Stimulated activated CD4-positive, alpha-beta T cell treated with anti-CD3 and anti-CD28 coated beads, Interleukin-15, amount 100 ng/mL, for 48 hours (primary cell): ENCODE measurements around the gene HIVEP1.
A peak's percentile ranks its signal among the peaks of the same experiment; 100 is the strongest.

Experiments used
- DNase-seq, 2 donors: peaks; one replicate each; pipeline ENCODE4 v3.0.0-alpha.2; 2020; ENCODE audit warnings: low read depth in 2 of 2

The HIVEP1 gene

DNA sequence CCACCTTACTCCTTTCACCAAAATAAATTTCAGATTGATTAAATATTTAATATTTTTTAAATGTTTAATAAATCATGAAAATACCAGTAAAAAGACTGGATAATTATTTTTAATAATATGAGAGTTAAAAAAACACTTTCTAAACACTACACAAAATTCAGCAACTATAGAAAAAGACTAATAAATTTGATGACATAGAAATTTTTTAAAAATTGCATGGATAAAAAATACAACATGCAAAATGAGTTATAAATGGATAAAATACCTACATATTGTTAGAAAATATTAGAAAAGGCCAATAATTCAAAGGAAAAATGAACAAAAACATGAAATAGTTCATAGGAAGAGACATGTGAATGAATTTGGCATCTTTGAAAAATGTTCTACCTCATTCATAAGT, 177.0 kb downstream of the HIVEP1 start:
- DNase-seq, result no peak

DNA sequence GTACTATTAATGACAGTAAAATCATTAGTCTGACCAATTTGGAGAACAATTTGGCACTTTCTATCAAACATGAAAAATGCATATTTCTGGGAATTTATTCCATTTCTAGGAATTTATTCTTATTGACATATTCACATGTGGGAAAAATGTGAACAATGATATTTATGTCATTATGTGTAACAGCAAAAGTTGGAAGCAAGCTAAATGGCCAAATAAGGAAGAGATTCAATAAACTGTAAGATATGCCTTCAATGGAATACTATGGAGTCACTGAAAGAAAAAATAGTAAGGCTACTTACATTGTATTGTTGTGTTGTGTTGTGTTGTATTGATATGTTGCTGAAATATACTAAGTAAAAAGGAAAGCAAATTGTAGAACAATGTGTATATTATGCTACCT, 177.5 kb downstream of the HIVEP1 start:
- no peak for DNase-seq

DNA sequence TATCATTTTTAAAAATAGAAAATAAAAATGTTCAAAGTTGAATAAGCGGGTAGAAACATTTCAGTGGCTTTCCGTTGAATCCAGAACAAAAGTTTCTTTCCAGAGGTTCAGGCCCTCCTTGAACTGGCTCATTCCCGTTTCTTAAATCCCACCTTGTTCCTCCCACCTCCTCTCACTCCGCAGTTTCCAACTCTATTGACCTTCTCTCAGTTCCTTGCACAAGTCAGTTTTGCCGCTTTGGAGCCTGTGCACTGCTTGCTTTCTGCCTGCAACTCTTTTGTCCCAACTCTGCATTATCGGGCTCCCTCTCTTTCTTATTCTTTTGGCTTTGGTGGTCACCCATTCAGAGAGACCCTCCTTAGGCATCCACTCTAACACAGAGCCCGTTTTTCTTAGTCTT, 178.1 kb downstream of the HIVEP1 start:
- DNase-seq, result no peak

DNA sequence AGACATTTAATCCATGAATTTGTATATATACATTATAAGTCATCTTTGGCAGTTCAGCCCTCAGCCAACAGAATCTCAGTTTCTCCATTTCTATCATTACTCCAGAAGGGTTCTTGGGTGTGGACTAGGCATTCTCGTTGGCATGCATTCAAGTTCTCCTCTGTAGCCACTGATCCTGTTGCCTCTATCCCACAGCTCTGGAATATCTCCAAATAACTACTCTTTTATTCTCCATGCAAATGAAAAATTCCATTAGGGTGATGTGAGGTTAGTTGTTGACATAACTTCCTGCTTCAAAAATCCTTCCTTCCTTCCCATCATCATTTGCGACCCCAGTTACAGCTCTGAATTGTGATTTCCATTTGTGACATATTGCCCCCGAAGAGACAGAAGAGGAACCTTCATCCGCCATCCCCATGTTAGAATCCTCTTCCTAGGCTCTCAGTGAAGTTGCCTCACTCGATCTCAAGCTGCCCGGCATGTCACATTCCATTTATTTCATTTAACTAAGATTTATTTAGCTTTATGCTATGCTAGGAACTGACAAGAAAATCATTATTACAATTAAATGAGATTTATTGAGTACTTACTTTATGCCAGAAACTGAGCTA, 184.3 kb downstream of the HIVEP1 start:
- no peak for DNase-seq

DNA sequence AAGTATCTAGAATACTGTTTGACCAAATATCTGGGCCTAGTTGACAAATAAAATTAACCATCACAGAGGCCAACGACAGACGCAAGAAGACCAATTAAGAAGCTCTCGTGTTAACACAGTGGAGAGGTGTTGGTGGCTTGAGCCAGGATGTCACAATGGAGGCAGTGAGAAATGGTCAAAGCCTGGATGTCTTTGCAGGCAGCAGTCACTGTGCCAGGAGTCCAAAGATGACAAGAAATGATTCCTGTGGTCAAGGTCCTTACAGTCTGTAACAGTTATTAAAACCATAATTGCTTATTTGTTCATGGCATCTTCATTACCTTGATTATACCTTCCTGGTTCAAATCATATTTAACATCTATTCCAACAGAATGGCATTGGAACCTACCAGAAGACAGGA, 186.7 kb downstream of the HIVEP1 start:
- no peak for DNase-seq

DNA sequence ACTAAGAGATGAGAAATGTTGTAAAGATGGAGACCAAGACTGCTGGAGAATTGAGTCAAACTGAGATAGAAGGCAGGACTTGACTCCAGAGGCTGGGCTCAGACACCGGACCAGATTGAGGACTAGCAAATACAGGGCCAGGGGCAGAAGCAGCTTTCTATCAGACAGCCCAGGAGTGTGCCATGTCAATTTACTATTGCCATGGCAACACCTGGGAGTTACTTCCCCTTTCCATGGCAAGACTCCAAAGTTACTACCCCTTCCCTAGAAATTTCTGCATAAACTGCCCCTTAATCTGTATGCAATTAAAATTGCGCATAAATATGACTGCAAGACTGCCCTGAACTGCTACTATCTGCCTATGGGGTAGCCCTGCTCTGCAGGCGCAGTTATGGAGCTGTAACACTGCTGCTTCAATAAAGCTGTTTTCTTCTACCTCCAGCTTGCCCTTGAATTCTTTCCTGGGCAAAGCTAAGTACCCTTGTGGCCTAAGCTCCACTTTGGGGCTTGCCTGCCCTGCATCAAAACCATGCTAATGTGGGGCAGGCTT, 188.0 kb downstream of the HIVEP1 start:
- DNase-seq, result no peak

- DNase-seq, result no peak
Measured at GRCh38 chr6:12200761-12201160, 188.6 kb downstream of the HIVEP1 start.

DNA sequence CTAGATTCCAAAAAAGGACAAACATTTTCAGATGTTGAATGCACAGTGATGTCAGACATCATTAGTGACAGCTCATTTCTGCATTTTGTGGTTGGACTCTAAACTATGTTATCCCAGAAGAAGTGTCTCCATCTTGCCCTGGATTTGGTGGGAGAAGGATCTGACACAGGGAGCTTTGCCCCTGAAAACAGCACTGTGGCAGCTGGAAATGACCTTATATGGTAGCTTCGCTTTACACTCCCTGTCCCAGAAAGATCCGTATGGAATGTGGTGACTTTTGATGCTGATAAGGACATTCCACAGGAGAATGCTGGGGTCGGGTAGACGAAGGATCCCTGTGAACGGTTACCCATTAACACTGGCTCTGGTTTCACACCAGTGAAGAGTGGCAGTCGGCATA, 190.9 kb downstream of the HIVEP1 start:
- no peak for DNase-seq

- peak; percentile 14 to 24 for DNase-seq
Measured at GRCh38 chr6:12208190-12208589, 196.1 kb downstream of the HIVEP1 start.

- DNase-seq, result no peak
Measured at GRCh38 chr6:12208673-12209072, 196.6 kb downstream of the HIVEP1 start.
